Gastroesophageal sphincter (tissue), 3 donors: Measurements from ENCODE around the gene GGCT.

Experiments used
- CTCF ChIP-seq, 4 experiments: fragments of 200-600 bp in 2 of 4; fragments of 450-650 bp in 2 of 4; sonication (generic) in 1 of 4; IDR thresholded peaks; one replicate each; pipeline ENCODE4 v1.5.1; 2017 to 2019; ENCODE audit warnings: antibody characterized with exemption in 4 of 4, mild to moderate bottlenecking in 2 of 4, moderate library complexity in 2 of 4
- POLR2A ChIP-seq, 2 donors: fragments of 450-650 bp; IDR thresholded peaks; one replicate each; pipeline ENCODE4 v1.6.1; 2017; ENCODE audit warnings: antibody characterized with exemption in 2 of 2, mild to moderate bottlenecking in 2 of 2, moderate library complexity in 1 of 2

DNA sequence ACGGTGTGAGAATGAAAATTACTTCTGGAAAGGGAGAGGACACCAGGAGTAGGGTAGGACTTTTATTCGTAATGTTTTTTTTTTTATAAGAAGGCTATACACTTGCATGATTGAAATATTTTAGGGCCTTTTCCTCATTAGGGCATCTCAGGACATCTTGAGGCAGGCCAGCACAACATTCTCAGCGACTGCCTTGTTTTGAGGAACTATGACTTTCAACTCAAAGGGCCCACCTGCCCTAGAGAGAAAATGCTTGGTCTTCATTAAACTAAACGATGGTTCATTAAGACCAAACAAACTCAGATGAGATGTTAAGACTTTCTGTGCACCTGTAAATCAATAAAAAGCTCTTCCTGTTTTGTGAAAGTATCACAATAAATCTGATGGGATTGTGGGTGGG lies 37.4 kb downstream of the GGCT start:
- TF ChIP-seq CTCF (IDR thresholded peaks at IDR 0.05) (no peak), POLR2A (IDR thresholded peaks at IDR 0.05) (no peak)
